ENCODE data around the gene PLCD3.

Gene PLCD3

GRCh38 chr17:45081047-45081703, 51.1 kb downstream of the PLCD3 start:
- Histone ChIP-seq H3K9me3 (ENCODE audit: insufficient read depth, low read length) (no peaks in the 10 kb centered on the region), H3K4me2 (ENCODE audit: low read depth, low read length, poor library complexity, severe bottlenecking) (no peak overlapping the region), H2AFZ (ENCODE audit: low read depth, low read length, severe bottlenecking) (no peak overlapping the region), H4K20me1 (ENCODE audit: low read depth, low read length) (peaks cover 7% of the 10 kb centered on the region; the same call in 1 of the 2 replicates), H3K27ac (ENCODE audit: low read depth, low read length) (no peak overlapping the region), H3K4me3 (ENCODE audit: insufficient read depth, low read length, poor library complexity, severe bottlenecking) (no peak overlapping the region), H3F3A (ENCODE audit: insufficient read depth) (no peaks in the 10 kb centered on the region), H3K36me3 (ENCODE audit: low read length) (peaks cover 23% of the 10 kb centered on the region; the same call in 1 of the 2 replicates), H3K79me2 (ENCODE audit: insufficient read depth, low read length) (peaks cover 38% of the 10 kb centered on the region), H3K9me2 (replicated peaks; ENCODE audit: insufficient read depth, low read length) (no peaks in the 10 kb centered on the region), H3K9ac (ENCODE audit: low read length) (no peak overlapping the region), H3K27me3 (ENCODE audit: low read length) (no peaks in the 10 kb centered on the region)
- TF ChIP-seq EZH2phosphoT487 (conservative IDR thresholded peaks at IDR 0.05; ENCODE audit: low read length): no peak
- TF ChIP-seq, protein P1, sequence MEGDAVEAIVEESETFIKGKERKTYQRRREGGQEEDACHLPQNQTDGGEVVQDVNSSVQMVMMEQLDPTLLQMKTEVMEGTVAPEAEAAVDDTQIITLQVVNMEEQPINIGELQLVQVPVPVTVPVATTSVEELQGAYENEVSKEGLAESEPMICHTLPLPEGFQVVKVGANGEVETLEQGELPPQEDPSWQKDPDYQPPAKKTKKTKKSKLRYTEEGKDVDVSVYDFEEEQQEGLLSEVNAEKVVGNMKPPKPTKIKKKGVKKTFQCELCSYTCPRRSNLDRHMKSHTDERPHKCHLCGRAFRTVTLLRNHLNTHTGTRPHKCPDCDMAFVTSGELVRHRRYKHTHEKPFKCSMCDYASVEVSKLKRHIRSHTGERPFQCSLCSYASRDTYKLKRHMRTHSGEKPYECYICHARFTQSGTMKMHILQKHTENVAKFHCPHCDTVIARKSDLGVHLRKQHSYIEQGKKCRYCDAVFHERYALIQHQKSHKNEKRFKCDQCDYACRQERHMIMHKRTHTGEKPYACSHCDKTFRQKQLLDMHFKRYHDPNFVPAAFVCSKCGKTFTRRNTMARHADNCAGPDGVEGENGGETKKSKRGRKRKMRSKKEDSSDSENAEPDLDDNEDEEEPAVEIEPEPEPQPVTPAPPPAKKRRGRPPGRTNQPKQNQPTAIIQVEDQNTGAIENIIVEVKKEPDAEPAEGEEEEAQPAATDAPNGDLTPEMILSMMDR (IDR thresholded peaks at IDR 0.05; ENCODE audit: insufficient read depth, low read length, poor library complexity, severe bottlenecking): no peak

DNA sequence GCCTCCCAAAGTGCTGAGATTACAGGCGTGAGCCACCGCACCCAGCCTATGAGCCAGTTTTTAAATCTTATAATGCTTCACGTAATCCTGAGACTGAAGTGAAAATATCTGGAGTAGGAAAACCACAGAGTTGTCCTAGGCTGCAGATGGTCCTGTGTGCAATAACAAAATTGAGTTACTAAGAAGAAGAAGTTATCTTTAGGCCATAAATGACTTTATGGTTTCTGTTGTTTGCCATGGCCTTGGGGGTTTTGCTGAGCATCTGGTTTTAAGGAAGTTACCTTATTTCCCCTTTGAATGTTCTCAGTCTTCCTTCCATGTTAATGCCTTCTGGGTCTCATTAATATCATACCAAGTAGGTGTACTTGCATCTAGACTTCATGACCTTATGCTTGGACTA, 54.7 kb downstream of the PLCD3 start:
- Histone ChIP-seq H3K9me3 (ENCODE audit: insufficient read depth, low read length) (no peaks in the 10 kb centered on the region), H2AFZ (ENCODE audit: low read depth, low read length, severe bottlenecking) (no peak overlapping the region), H3K27ac (ENCODE audit: low read depth, low read length) (no peak overlapping the region), H3K79me2 (ENCODE audit: insufficient read depth, low read length) (peaks cover 72% of the 10 kb centered on the region), H3K9ac (ENCODE audit: low read length) (no peak overlapping the region), H3K4me2 (ENCODE audit: low read depth, low read length, poor library complexity, severe bottlenecking) (no peak overlapping the region), H3K4me3 (ENCODE audit: insufficient read depth, low read length, poor library complexity, severe bottlenecking) (no peak overlapping the region), H3K27me3 (ENCODE audit: low read length) (no peaks in the 10 kb centered on the region), H3K9me2 (replicated peaks; ENCODE audit: insufficient read depth, low read length) (no peaks in the 10 kb centered on the region), H4K20me1 (ENCODE audit: low read depth, low read length) (peaks cover 7% of the 10 kb centered on the region; the same call in 1 of the 2 replicates), H3F3A (ENCODE audit: insufficient read depth) (no peaks in the 10 kb centered on the region), H3K36me3 (ENCODE audit: low read length) (peaks cover 14% of the 10 kb centered on the region; the same call in 1 of the 2 replicates)
- no peak for TF ChIP-seq EZH2phosphoT487 (conservative IDR thresholded peaks at IDR 0.05; ENCODE audit: low read length)
- TF ChIP-seq, protein P1 (IDR thresholded peaks at IDR 0.05; ENCODE audit: insufficient read depth, low read length, poor library complexity, severe bottlenecking): no peak

DNA sequence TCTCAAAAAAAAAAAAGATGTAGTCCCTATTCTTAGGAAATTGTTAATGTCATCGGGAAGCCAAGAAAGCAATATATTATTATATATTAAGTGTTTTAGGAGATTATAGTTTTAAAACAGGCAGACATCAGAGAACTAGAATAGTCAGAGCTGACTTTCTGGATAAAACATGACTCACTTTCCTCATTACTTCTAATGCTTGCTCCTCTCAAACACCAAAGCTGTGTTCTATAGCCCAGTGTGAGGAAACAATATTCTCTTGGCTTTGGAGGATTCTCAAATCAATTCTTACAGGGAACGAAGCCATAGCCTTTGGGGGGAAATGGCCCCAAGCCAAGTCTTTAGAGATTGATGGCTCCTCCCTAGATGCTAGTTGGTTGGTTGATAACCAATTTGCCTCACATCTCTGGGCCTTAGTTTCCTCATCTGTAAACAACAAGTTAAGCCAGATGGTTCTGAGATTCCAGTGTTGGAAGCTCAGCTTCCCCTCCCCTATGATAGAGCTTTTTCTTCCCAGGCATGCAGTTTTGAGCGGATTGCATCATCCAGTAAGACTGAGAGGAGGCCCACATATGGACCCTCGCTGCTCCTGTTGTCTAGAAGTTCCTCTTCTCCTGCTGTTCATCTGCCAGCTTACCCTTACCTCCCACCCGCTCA, 58.8 kb downstream of the PLCD3 start:
- H3K27ac ChIP-seq (ENCODE audit: low read depth, low read length): no peak overlapping the region
- peaks cover 12% of the 10 kb centered on the region for H3K36me3 ChIP-seq (ENCODE audit: low read length)
- H3K9me2 ChIP-seq (replicated peaks; ENCODE audit: insufficient read depth, low read length): no peaks in the 10 kb centered on the region
- no peaks in the 10 kb centered on the region for H3K9me3 ChIP-seq (ENCODE audit: insufficient read depth, low read length)
- H2AFZ ChIP-seq (ENCODE audit: low read depth, low read length, severe bottlenecking): no peak overlapping the region
- no peak overlapping the region for H3K4me2 ChIP-seq (ENCODE audit: low read depth, low read length, poor library complexity, severe bottlenecking)
- H4K20me1 ChIP-seq (ENCODE audit: low read depth, low read length): peaks cover 5% of the 10 kb centered on the region; the same call in 1 of the 2 replicates
- no peaks in the 10 kb centered on the region for H3F3A ChIP-seq (ENCODE audit: insufficient read depth)
- no peak overlapping the region for H3K9ac ChIP-seq (ENCODE audit: low read length)
- H3K79me2 ChIP-seq (ENCODE audit: insufficient read depth, low read length): peaks cover 90% of the 10 kb centered on the region
- H3K4me3 ChIP-seq (ENCODE audit: insufficient read depth, low read length, poor library complexity, severe bottlenecking): no peak overlapping the region
- H3K27me3 ChIP-seq (ENCODE audit: low read length): no peaks in the 10 kb centered on the region
- TF ChIP-seq, protein P1 (IDR thresholded peaks at IDR 0.05; ENCODE audit: insufficient read depth, low read length, poor library complexity, severe bottlenecking): no peak
- TF ChIP-seq EZH2phosphoT487 (conservative IDR thresholded peaks at IDR 0.05; ENCODE audit: low read length): no peak

Measured in SU-DHL-6 (cell line).